ENCODE data around the gene SYNDIG1. TPM values are rescaled to one million over a fixed set of nuclear protein-coding genes. Genes with fewer than 3 reads are reported as not detected.

The SYNDIG1 gene
- total RNA-seq, 1 experiment from 2014 or later: not detected

- Histone ChIP-seq H3K9ac (ENCODE audit: low read length) (no peak overlapping the region), H3K4me3 (ENCODE audit: low read length) (no peak overlapping the region), H2AFZ (ENCODE audit: low read length) (no peak overlapping the region), H3F3A (ENCODE audit: low read length, unreplicated experiment) (no peaks in the 10 kb centered on the region), H3K4me2 (ENCODE audit: low read length) (no peak overlapping the region), H3K27me3 (ENCODE audit: low read length) (no peaks in the 10 kb centered on the region), H3K9me2 (replicated peaks; ENCODE audit: low read length) (no peaks in the 10 kb centered on the region), H3K79me2 (ENCODE audit: low read length) (no peaks in the 10 kb centered on the region), H3K27ac (ENCODE audit: low read length) (no peak overlapping the region), H3K9me3 (ENCODE audit: low read length) (no peaks in the 10 kb centered on the region), H4K20me1 (ENCODE audit: low read length) (no peaks in the 10 kb centered on the region), H3K4me1 (ENCODE audit: insufficient read depth, low read length) (peaks cover 28% of the 10 kb centered on the region), H3K36me3 (ENCODE audit: low read depth, low read length) (no peaks in the 10 kb centered on the region)
- intact Hi-C loops (cut with micrococcal nuclease): no loop called here
- ChIA-PET CTCF (no interaction called here), POLR2A (ENCODE audit: unreplicated experiment) (no interaction called here)
- ATAC-seq (no peak), DNase-seq (no peak)
- no TSS peak for BruUV-seq (replicated peaks)
- TF ChIP-seq EZH2 (IDR thresholded peaks at IDR 0.05; ENCODE audit: low read length, unreplicated experiment): no peak
- TF ChIP-seq, protein P1, sequence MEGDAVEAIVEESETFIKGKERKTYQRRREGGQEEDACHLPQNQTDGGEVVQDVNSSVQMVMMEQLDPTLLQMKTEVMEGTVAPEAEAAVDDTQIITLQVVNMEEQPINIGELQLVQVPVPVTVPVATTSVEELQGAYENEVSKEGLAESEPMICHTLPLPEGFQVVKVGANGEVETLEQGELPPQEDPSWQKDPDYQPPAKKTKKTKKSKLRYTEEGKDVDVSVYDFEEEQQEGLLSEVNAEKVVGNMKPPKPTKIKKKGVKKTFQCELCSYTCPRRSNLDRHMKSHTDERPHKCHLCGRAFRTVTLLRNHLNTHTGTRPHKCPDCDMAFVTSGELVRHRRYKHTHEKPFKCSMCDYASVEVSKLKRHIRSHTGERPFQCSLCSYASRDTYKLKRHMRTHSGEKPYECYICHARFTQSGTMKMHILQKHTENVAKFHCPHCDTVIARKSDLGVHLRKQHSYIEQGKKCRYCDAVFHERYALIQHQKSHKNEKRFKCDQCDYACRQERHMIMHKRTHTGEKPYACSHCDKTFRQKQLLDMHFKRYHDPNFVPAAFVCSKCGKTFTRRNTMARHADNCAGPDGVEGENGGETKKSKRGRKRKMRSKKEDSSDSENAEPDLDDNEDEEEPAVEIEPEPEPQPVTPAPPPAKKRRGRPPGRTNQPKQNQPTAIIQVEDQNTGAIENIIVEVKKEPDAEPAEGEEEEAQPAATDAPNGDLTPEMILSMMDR (conservative IDR thresholded peaks at IDR 0.05; ENCODE audit: low read depth, low read length): no peak
- no peak for TF ChIP-seq EZH2phosphoT487 (IDR thresholded peaks at IDR 0.05; ENCODE audit: borderline replicate concordance, low read length)
These were observed 206.4 kb downstream of the SYNDIG1 start for GRCh38 chr20:24675651-24676352.

GRCh38 chr20:24676353-24676977, 207.0 kb downstream of the SYNDIG1 start:
- no TSS peak for BruUV-seq (replicated peaks)
- H3F3A ChIP-seq (ENCODE audit: low read length, unreplicated experiment): no peaks in the 10 kb centered on the region
- peaks cover 28% of the 10 kb centered on the region for H3K4me1 ChIP-seq (ENCODE audit: insufficient read depth, low read length)
- POLR2A ChIA-PET (ENCODE audit: unreplicated experiment): no interaction called here
- no peak for DNase-seq
- CTCF ChIA-PET: no interaction called here
- H3K27ac ChIP-seq (ENCODE audit: low read length): no peak overlapping the region
- no peak for ATAC-seq
- no peaks in the 10 kb centered on the region for H3K9me3 ChIP-seq (ENCODE audit: low read length)
- H4K20me1 ChIP-seq (ENCODE audit: low read length): no peaks in the 10 kb centered on the region
- no peaks in the 10 kb centered on the region for H3K9me2 ChIP-seq (replicated peaks; ENCODE audit: low read length)
- no peaks in the 10 kb centered on the region for H3K79me2 ChIP-seq (ENCODE audit: low read length)
- intact Hi-C loops (cut with micrococcal nuclease): no loop called here
- TF ChIP-seq EZH2phosphoT487 (IDR thresholded peaks at IDR 0.05; ENCODE audit: borderline replicate concordance, low read length) (no peak), EZH2 (IDR thresholded peaks at IDR 0.05; ENCODE audit: low read length, unreplicated experiment) (no peak)
- TF ChIP-seq, protein P1 (conservative IDR thresholded peaks at IDR 0.05; ENCODE audit: low read depth, low read length): no peak
- no peaks in the 10 kb centered on the region for H3K27me3 ChIP-seq (ENCODE audit: low read length)
- no peak overlapping the region for H3K4me3 ChIP-seq (ENCODE audit: low read length)
- H3K4me2 ChIP-seq (ENCODE audit: low read length): no peak overlapping the region
- H3K36me3 ChIP-seq (ENCODE audit: low read depth, low read length): no peaks in the 10 kb centered on the region
- no peak overlapping the region for H2AFZ ChIP-seq (ENCODE audit: low read length)
- H3K9ac ChIP-seq (ENCODE audit: low read length): no peak overlapping the region

DNA sequence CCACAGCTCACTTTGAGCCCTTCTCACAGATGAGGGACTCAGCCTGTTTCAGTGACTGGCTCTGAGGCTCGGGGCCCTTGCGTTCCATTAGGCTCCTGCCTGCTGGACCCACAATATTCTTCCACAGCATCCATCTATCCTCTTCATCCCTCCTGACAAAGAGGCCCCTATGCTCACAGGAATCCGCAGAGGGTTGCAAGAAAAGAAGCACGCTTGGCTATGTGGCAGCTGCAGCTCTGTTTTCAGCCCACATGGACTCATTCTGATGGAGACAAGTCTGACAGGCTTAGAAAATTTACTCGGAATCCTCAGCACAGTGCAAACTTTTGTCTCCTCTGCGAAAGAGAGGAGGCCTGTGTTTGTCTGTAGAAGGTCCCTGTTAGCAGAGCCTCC, 207.5 kb downstream of the SYNDIG1 start:
- H3F3A ChIP-seq (ENCODE audit: low read length, unreplicated experiment): no peaks in the 10 kb centered on the region
- no TSS peak for BruUV-seq (replicated peaks)
- no peak for ATAC-seq
- no peaks in the 10 kb centered on the region for H3K27me3 ChIP-seq (ENCODE audit: low read length)
- H3K9ac ChIP-seq (ENCODE audit: low read length): no peak overlapping the region
- H3K27ac ChIP-seq (ENCODE audit: low read length): no peak overlapping the region
- H3K9me2 ChIP-seq (replicated peaks; ENCODE audit: low read length): no peaks in the 10 kb centered on the region
- no peak for TF ChIP-seq EZH2phosphoT487 (IDR thresholded peaks at IDR 0.05; ENCODE audit: borderline replicate concordance, low read length)
- TF ChIP-seq, protein P1 (conservative IDR thresholded peaks at IDR 0.05; ENCODE audit: low read depth, low read length): no peak
- no peak for TF ChIP-seq EZH2 (IDR thresholded peaks at IDR 0.05; ENCODE audit: low read length, unreplicated experiment)
- no peak for DNase-seq
- CTCF ChIA-PET: no interaction called here
- H3K36me3 ChIP-seq (ENCODE audit: low read depth, low read length): no peaks in the 10 kb centered on the region
- no peak overlapping the region for H3K4me3 ChIP-seq (ENCODE audit: low read length)
- no peaks in the 10 kb centered on the region for H3K79me2 ChIP-seq (ENCODE audit: low read length)
- intact Hi-C loops (cut with micrococcal nuclease): no loop called here
- no peak overlapping the region for H3K4me2 ChIP-seq (ENCODE audit: low read length)
- H3K9me3 ChIP-seq (ENCODE audit: low read length): no peaks in the 10 kb centered on the region
- H2AFZ ChIP-seq (ENCODE audit: low read length): no peak overlapping the region
- H4K20me1 ChIP-seq (ENCODE audit: low read length): no peaks in the 10 kb centered on the region
- H3K4me1 ChIP-seq (ENCODE audit: insufficient read depth, low read length): peaks cover 22% of the 10 kb centered on the region
- POLR2A ChIA-PET (ENCODE audit: unreplicated experiment): no interaction called here

All from PC-3 (cell line).